ENCODE data around the gene KITLG.
"Not testable (repeated sequence)": the region's sequence is repeated elsewhere in the genome, so short reads cannot be mapped to it uniquely, and the experiment has no call there.

KITLG gene

DNA sequence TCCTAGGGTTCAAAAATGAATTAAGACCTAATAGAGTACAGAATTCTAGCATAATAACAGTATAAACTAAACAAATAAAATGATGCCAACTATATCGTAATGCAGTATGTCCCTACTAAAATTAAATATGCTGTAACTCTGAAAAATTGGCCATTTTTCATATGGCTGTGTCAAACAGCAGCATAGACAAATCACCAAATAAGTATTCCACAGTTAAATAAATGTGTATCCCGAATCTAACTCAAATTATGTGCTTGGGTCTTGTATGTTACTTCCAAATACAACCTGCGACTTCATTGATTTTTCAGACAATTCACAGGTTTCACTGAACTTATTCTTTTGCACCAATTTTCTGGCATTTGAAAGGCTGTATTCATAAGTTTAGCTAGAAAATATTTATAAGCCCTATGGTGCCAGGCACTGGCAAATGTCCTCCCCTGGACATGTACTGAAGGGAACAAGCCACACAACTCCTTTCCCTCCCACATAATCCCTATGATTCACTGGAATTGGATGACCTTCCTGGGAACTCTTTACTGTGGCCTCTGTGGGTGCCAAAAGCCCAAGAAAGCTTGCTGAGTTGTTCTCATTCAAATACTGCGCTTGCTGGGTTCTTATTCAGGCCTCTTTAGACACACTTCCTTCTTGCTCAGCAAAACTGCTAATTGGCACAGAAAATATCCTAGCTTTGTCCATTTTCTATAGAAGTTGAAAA is 108.8 kb downstream of the KITLG start:
- H3K4me3 ChIP-seq (ENCODE audit: low read depth, low read length), result no peak overlapping the region
- peak; percentile 11 for DNase-seq (ENCODE audit: low read depth)
- TF ChIP-seq CTCF (IDR thresholded peaks at IDR 0.05; ENCODE audit: control insufficient read depth, extremely low read depth, insufficient read depth), result no peak

- DNase-seq (ENCODE audit: low read depth), result no peak
- no peak for TF ChIP-seq CTCF (IDR thresholded peaks at IDR 0.05; ENCODE audit: control insufficient read depth, extremely low read depth, insufficient read depth)
- H3K4me3 ChIP-seq (ENCODE audit: low read depth, low read length), result no peak overlapping the region
Measured at GRCh38 chr12:88469154-88469553, 111.1 kb downstream of the KITLG start.

DNA sequence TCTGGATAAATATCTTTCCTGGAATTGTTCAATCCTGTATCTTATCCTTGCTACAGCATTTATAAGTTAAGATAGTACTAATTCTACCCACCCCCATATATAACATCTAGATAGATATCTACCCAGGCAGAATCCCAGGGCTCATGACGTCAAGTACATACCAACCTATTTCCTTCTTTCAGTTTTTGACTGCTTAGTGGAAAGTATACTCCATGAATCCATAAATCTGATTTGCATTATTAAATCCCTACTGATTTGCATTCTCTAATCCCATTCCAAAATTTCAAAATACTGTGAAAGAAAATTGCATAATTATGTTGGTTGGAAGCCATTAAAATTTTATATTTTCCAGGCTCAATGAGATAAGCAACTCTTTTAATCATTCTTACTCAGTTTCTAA is 111.7 kb downstream of the KITLG start:
- DNase-seq (ENCODE audit: low read depth), result no peak
- TF ChIP-seq CTCF (IDR thresholded peaks at IDR 0.05; ENCODE audit: control insufficient read depth, extremely low read depth, insufficient read depth), result no peak
- H3K4me3 ChIP-seq (ENCODE audit: low read depth, low read length), result no peak overlapping the region

DNA sequence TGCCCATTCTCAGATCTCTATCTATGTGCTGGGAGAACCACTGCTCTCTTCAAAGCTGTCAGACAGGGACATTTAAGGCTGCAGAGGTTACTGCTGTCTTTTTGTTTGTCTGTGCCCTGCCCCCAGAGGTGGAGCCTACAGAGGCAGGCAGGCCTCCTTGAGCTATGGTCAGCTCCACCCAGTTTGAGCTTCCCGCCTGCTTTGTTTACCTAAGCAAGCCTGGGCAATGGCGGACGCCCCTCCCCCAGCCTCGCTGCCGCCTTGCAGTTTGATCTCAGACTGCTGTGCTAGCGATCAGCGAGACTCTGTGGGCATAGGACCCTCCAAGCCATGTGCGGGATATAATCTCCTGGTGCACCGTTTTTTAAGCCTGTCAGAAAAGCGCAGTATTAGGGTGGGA is 113.6 kb downstream of the KITLG start:
- DNase-seq (ENCODE audit: low read depth); H3K4me3 ChIP-seq (ENCODE audit: low read depth, low read length): not testable (repeated sequence)

GRCh38 chr12:88458327-88458726 is 121.9 kb downstream of the KITLG start:
- H3K4me3 ChIP-seq (ENCODE audit: low read depth, low read length), result no peak overlapping the region
- no peak for DNase-seq (ENCODE audit: low read depth)
- no peak for TF ChIP-seq CTCF (IDR thresholded peaks at IDR 0.05; ENCODE audit: control insufficient read depth, extremely low read depth, insufficient read depth)

GRCh38 chr12:88453323-88453722 is 126.9 kb downstream of the KITLG start:
- DNase-seq (ENCODE audit: low read depth), result no peak
- TF ChIP-seq CTCF (IDR thresholded peaks at IDR 0.05; ENCODE audit: control insufficient read depth, extremely low read depth, insufficient read depth), result no peak
- no peak overlapping the region for H3K4me3 ChIP-seq (ENCODE audit: low read depth, low read length)

DNA sequence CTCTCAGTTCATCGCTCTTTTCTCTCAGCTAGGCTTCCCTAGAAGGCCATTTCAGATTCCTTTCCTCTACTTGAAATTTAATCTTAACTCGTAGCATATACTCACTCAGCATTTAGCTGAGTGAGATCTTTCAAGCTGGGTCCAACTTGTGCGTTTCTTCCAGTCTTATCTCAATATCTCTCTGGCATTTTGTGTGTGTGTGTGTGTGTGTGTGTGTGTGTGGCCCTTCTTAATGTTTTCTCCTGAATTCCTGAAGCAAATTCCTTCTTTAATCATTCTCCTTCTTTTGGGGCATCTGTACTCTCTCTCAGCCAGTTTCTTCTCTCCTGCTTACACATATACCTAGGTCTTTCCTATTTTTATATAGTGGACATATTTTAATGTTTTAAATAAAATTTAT is 129.1 kb downstream of the KITLG start:
- no peak for TF ChIP-seq CTCF (IDR thresholded peaks at IDR 0.05; ENCODE audit: control insufficient read depth, extremely low read depth, insufficient read depth)
- no peak for DNase-seq (ENCODE audit: low read depth)
- H3K4me3 ChIP-seq (ENCODE audit: low read depth, low read length), result no peak overlapping the region

Measured in LNCaP clone FGC (cell line).